ENCODE data around the gene FCF1. TPM values are rescaled to one million over a fixed set of nuclear protein-coding genes. Genes with fewer than 3 reads are reported as not detected.

Gene FCF1
- total RNA-seq (2013), result 26.4 TPM
- 10 to 100 TPM; 14.8 to 22.6 (median 17.5) TPM for polyA plus RNA-seq
- polyA minus RNA-seq, result 7.3 and 16.3 TPM in 2 replicates
- total RNA-seq, result 7.6 to 22.0 (median 16.1) reads per million in 11 experiments

- Mint-ChIP-seq H3K4me1 (peaks cover 31% of the 10 kb centered on the region), H3K27ac (peak within 1 kb of the TSS; percentile 97 to 100 (median 98)), H3K36me3 (peaks cover 23 to 25% of the 10 kb centered on the region in 2 donors), H3K4me3 (peak within 1 kb of the TSS; percentile 92 to 97), H3K27me3 (ENCODE audit: low read depth in 3 of 3) (peaks cover 0 to 2% (median 0%) of the 10 kb centered on the region in 3 donors), H3K9me3 (no peaks in the 10 kb centered on the region)
- Histone ChIP-seq H4K20me1 (ENCODE audit: insufficient read depth, low read length) (peaks cover 26% of the 10 kb centered on the region), H3K79me2 (ENCODE audit: insufficient read depth, low read length) (peaks cover 65% of the 10 kb centered on the region), H3K4me1 (ENCODE audit: control insufficient read depth in 1 of 2, insufficient read depth in 2 of 2, low read length in 2 of 2) (peaks cover 19 to 27% of the 10 kb centered on the region in 2 donors), H3K4me2 (replicated peaks; ENCODE audit: extremely low read depth, low read length, poor library complexity, severe bottlenecking) (peak within 1 kb of the TSS; percentile 83), H3K9me3 (replicated peaks in 1 of 2; ENCODE audit: control insufficient read depth in 1 of 2, insufficient read depth in 1 of 2, low read length in 2 of 2) (no peaks in the 10 kb centered on the region), H3K4me3 (replicated peaks in 1 of 3; ENCODE audit: low read depth in 2 of 3, low read length in 3 of 3) (peak within 1 kb of the TSS; percentile 92 to 95 (median 94)), H3K27me3 (ENCODE audit: control insufficient read depth in 2 of 2, insufficient read depth in 2 of 2, low read length in 2 of 2) (no peaks in the 10 kb centered on the region), H2AFZ (ENCODE audit: insufficient read depth, low read depth, low read length, poor library complexity, severe bottlenecking) (peak within 1 kb of the TSS; percentile 83), H3K27ac (ENCODE audit: low read depth in 1 of 2, low read length in 2 of 2) (peak within 1 kb of the TSS; percentile 78 to 97), H3K9ac (ENCODE audit: insufficient read depth, low read length, poor library complexity, severe bottlenecking) (peak within 1 kb of the TSS; percentile 90), H3K36me3 (replicated peaks in 1 of 2; ENCODE audit: control insufficient read depth in 1 of 2, insufficient read depth in 2 of 2, low read length in 2 of 2) (peaks cover 25 to 26% of the 10 kb centered on the region in 2 donors)
- intact Hi-C loops (cut with micrococcal nuclease), result loop anchor here (2.0 to 10.0 kb wide), 4 partner anchors 52 to 100 kb away; partner anchors contain the start of genes LTBP2 (in 1 of the 2) and YLPM1 (in 1 of the 2)
- 2% methylated on average over 20 of the region's 31 CpGs for WGBS (ENCODE audit: insufficient coverage)
- peak; percentile 91 to 96 (median 94) for DNase-seq
- no peak for TF ChIP-seq CTCF (IDR thresholded peaks at IDR 0.05)
Observed at GRCh38 chr14:74712499-74713394, at the start of gene FCF1, which contains the start of gene AREL1. TSS of gene FCF1 (plus strand) at chr14:74713144. CDS start at chr14:74713198, 54 bp downstream. TSS of gene AREL1 (minus strand) at chr14:74713080. CDS start at chr14:74685615, 27,465 bp downstream.

- H3K36me3 Mint-ChIP-seq, result peaks cover 92 to 98% of the 10 kb centered on the region in 2 donors
- no peak overlapping the region for H2AFZ ChIP-seq (ENCODE audit: insufficient read depth, low read depth, low read length, poor library complexity, severe bottlenecking)
- H3K9ac ChIP-seq (ENCODE audit: insufficient read depth, low read length, poor library complexity, severe bottlenecking), result no peak overlapping the region
- H3K27ac ChIP-seq (ENCODE audit: low read depth in 1 of 2, low read length in 2 of 2), result no peak overlapping the region
- intact Hi-C loops (cut with micrococcal nuclease), result no loop called here
- WGBS (ENCODE audit: insufficient coverage), result 83% methylated on average over 1 of the region's 7 CpGs
- no peak for DNase-seq
- peak overlapping the region in 2 of 7 donors; percentile 37 to 55 for H3K27ac Mint-ChIP-seq
- H3K79me2 ChIP-seq (ENCODE audit: insufficient read depth, low read length), result no peaks in the 10 kb centered on the region
- no peak for TF ChIP-seq CTCF (IDR thresholded peaks at IDR 0.05)
- no peaks in the 10 kb centered on the region for H4K20me1 ChIP-seq (ENCODE audit: insufficient read depth, low read length)
- H3K36me3 ChIP-seq (replicated peaks in 1 of 2; ENCODE audit: control insufficient read depth in 1 of 2, insufficient read depth in 2 of 2, low read length in 2 of 2), result peaks cover 92 to 98% of the 10 kb centered on the region in 2 donors
- no peak overlapping the region for H3K4me2 ChIP-seq (replicated peaks; ENCODE audit: extremely low read depth, low read length, poor library complexity, severe bottlenecking)
- H3K27me3 ChIP-seq (ENCODE audit: control insufficient read depth in 2 of 2, insufficient read depth in 2 of 2, low read length in 2 of 2), result no peaks in the 10 kb centered on the region
- H3K9me3 ChIP-seq (replicated peaks in 1 of 2; ENCODE audit: control insufficient read depth in 1 of 2, insufficient read depth in 1 of 2, low read length in 2 of 2), result no peaks in the 10 kb centered on the region
- H3K4me1 Mint-ChIP-seq, result no peaks in the 10 kb centered on the region
- H3K4me1 ChIP-seq (ENCODE audit: control insufficient read depth in 1 of 2, insufficient read depth in 2 of 2, low read length in 2 of 2), result no peaks in the 10 kb centered on the region
- no peaks in the 10 kb centered on the region for H3K9me3 Mint-ChIP-seq
- H3K4me3 Mint-ChIP-seq, result no peak overlapping the region
- peaks cover 0 to 3% (median 0%) of the 10 kb centered on the region in 3 donors for H3K27me3 Mint-ChIP-seq (ENCODE audit: low read depth in 3 of 3)
- no peak overlapping the region for H3K4me3 ChIP-seq (replicated peaks in 1 of 3; ENCODE audit: low read depth in 2 of 3, low read length in 3 of 3)
Observed at GRCh38 chr14:74663884-74664283, 49.1 kb upstream of the FCF1 start.
